Measurements from ENCODE around the gene ACTR5.
"Not testable (repeated sequence)": the region's sequence is repeated elsewhere in the genome, so short reads cannot be mapped to it uniquely, and the experiment has no call there.

Gene ACTR5

GRCh38 chr20:38764567-38765318 is 16.5 kb downstream of the ACTR5 start:
- DNase-seq (ENCODE audit: low read depth) = no peak

- DNase-seq (ENCODE audit: low read depth) = no peak
Observed at GRCh38 chr20:38766071-38766470, 17.8 kb downstream of the ACTR5 start.

- DNase-seq (ENCODE audit: low read depth) = no peak
Observed at GRCh38 chr20:38769376-38770295, 21.4 kb downstream of the ACTR5 start.

- DNase-seq (ENCODE audit: low read depth) = no peak
Observed at GRCh38 chr20:38770546-38770945, 22.3 kb downstream of the ACTR5 start.

GRCh38 chr20:38770970-38771369 is 22.7 kb downstream of the ACTR5 start:
- no peak for DNase-seq (ENCODE audit: low read depth)

GRCh38 chr20:38771621-38772020 is 23.4 kb downstream of the ACTR5 start:
- DNase-seq (ENCODE audit: low read depth) = no peak

- no peak for DNase-seq (ENCODE audit: low read depth)
Observed at GRCh38 chr20:38774167-38774566, 25.9 kb downstream of the ACTR5 start.

GRCh38 chr20:38776363-38776762 is 28.1 kb downstream of the ACTR5 start:
- DNase-seq (ENCODE audit: low read depth) = no peak

- no peak for DNase-seq (ENCODE audit: low read depth)
Observed at GRCh38 chr20:38779247-38780097, 31.2 kb downstream of the ACTR5 start.

- no peak for DNase-seq (ENCODE audit: low read depth)
Observed at GRCh38 chr20:38782275-38782674, 34.0 kb downstream of the ACTR5 start.

- no peak for DNase-seq (ENCODE audit: low read depth)
Observed at GRCh38 chr20:38787870-38788269, 39.6 kb downstream of the ACTR5 start.

- DNase-seq (ENCODE audit: low read depth) = no peak
Observed at GRCh38 chr20:38789503-38790199, 41.4 kb downstream of the ACTR5 start.

GRCh38 chr20:38790200-38791053 is 42.2 kb downstream of the ACTR5 start:
- DNase-seq (ENCODE audit: low read depth) = no peak

GRCh38 chr20:38791291-38791690 is 43.0 kb downstream of the ACTR5 start:
- DNase-seq (ENCODE audit: low read depth) = no peak

- no peak for DNase-seq (ENCODE audit: low read depth)
Observed at GRCh38 chr20:38791940-38792339, 43.7 kb downstream of the ACTR5 start.

GRCh38 chr20:38794057-38794456 is 45.8 kb downstream of the ACTR5 start:
- DNase-seq (ENCODE audit: low read depth) = not testable (repeated sequence)

GRCh38 chr20:38798266-38798665 is 50.0 kb downstream of the ACTR5 start:
- no peak for DNase-seq (ENCODE audit: low read depth)

- no peak for DNase-seq (ENCODE audit: low read depth)
Observed at GRCh38 chr20:38799203-38799602, 50.9 kb downstream of the ACTR5 start.

GRCh38 chr20:38800882-38801281 is 52.6 kb downstream of the ACTR5 start:
- no peak for DNase-seq (ENCODE audit: low read depth)

- no peak for DNase-seq (ENCODE audit: low read depth)
Observed at GRCh38 chr20:38804221-38804620, 56.0 kb downstream of the ACTR5 start.

Measured in stimulated activated CD8-positive, alpha-beta memory T cell treated with anti-CD3 and anti-CD28 coated beads, Interleukin-12 subunit alpha, Interleukin-12 subunit beta, amount 100 ng/mL, for 1 hour (primary cell).